Gastrocnemius medialis (tissue), 4 donors: Measurements from ENCODE around the gene BICD1.

ENCODE experiments used
- CTCF ChIP-seq, 5 experiments: fragments of 450-650 bp in 3 of 5; fragments of 200-600 bp in 2 of 5; sonication (generic) in 2 of 5; IDR thresholded peaks in 4 of 5; conservative IDR thresholded peaks in 1 of 5; 1 replicate in 4 of 5; 2 replicates in 1 of 5; pipeline ENCODE4 v1.5.1; 2016 to 2019; ENCODE audit warnings: antibody characterized with exemption in 5 of 5, mild to moderate bottlenecking in 3 of 5, moderate library complexity in 3 of 5
- POLR2A ChIP-seq, 2 donors: fragments of 450-650 bp; IDR thresholded peaks; one replicate each; pipeline ENCODE4 v1.6.1; 2017; ENCODE audit warnings: antibody characterized with exemption in 2 of 2, mild to moderate bottlenecking in 2 of 2, moderate library complexity in 2 of 2

GRCh38 chr12:32413412-32413811, 306.8 kb downstream of the BICD1 start:
- no peak for TF ChIP-seq CTCF (IDR thresholded peaks at IDR 0.05 in 4 of 5, conservative IDR thresholded peaks at IDR 0.05 in 1 of 5)
- no peak for TF ChIP-seq POLR2A (IDR thresholded peaks at IDR 0.05)
